Measurements from ENCODE around the gene RAC3. TPM values are rescaled to one million over a fixed set of nuclear protein-coding genes. Genes with fewer than 3 reads are reported as not detected.

RAC3 gene
- total RNA-seq, 1 donor: 0.63 TPM

DNA sequence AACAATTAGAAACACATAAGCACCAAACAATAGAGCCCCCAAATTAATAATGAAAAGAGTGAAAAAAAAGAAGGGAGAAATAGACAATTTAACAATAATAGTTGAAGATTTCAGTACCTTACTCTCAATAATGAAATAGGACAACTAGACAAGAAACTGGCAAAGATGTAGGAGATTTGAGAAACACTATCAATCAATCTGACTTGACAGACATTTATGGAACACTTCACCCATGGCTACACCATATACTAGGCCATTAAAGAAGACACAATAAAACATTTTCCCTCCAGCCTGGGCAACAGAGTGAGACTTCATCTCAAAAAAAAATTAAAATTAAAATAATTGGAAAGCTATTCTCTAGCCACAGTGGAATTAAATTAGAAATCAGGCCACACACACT, 39.1 kb downstream of the RAC3 start:
- Histone ChIP-seq H3K9me3 (ENCODE audit: low read depth, low read length) (no peaks in the 10 kb centered on the region), H3K4me3 (ENCODE audit: low read length) (no peak overlapping the region), H3K4me1 (ENCODE audit: insufficient read depth, low read length) (peaks cover 8% of the 10 kb centered on the region), H3K27me3 (ENCODE audit: insufficient read depth, low read length) (no peaks in the 10 kb centered on the region)

DNA sequence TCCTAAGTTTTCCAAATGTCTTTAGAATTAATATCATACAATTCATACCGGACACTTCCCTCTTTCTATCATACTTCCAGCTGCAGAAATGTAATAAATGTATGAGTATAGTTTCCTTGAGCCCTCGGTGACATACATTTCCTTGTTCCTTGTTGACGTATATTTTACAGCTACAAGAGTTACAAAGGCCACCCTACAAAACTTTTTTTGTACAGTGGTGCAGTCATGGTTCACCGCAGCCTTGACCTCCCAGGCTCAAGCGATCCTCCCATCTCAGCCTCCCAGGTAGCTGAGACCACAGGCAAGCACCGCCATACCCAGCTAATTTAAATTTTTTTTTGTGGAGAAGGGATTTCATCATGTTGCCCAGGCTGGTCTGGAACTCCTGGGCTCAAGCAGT, 41.3 kb downstream of the RAC3 start:
- Histone ChIP-seq H3K9me3 (ENCODE audit: low read depth, low read length) (no peaks in the 10 kb centered on the region), H3K27me3 (ENCODE audit: insufficient read depth, low read length) (no peaks in the 10 kb centered on the region), H3K4me1 (ENCODE audit: insufficient read depth, low read length) (no peaks in the 10 kb centered on the region), H3K4me3 (ENCODE audit: low read length) (no peak overlapping the region)

DNA sequence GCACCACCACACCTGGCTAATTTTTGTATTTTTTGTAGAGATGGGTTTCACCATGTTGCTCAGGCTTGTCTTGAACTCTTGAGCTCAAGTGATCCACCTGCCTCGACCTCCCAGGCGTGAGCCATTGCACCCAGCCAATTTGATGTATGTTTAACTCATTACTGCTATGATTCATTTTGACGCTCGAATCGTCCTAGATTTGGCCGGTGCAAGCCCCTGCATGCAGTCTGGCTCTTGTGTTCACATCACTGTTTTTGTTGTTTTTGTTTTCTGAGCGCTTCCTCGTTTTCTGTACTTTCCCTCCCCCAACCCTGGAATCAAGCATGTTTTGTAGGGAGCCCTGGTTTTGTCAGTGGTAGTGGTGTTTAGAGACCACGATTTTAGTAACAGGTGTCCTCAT, 42.0 kb downstream of the RAC3 start:
- no peaks in the 10 kb centered on the region for H3K4me1 ChIP-seq (ENCODE audit: insufficient read depth, low read length)
- no peaks in the 10 kb centered on the region for H3K9me3 ChIP-seq (ENCODE audit: low read depth, low read length)
- no peak overlapping the region for H3K4me3 ChIP-seq (ENCODE audit: low read length)
- no peaks in the 10 kb centered on the region for H3K27me3 ChIP-seq (ENCODE audit: insufficient read depth, low read length)

DNA sequence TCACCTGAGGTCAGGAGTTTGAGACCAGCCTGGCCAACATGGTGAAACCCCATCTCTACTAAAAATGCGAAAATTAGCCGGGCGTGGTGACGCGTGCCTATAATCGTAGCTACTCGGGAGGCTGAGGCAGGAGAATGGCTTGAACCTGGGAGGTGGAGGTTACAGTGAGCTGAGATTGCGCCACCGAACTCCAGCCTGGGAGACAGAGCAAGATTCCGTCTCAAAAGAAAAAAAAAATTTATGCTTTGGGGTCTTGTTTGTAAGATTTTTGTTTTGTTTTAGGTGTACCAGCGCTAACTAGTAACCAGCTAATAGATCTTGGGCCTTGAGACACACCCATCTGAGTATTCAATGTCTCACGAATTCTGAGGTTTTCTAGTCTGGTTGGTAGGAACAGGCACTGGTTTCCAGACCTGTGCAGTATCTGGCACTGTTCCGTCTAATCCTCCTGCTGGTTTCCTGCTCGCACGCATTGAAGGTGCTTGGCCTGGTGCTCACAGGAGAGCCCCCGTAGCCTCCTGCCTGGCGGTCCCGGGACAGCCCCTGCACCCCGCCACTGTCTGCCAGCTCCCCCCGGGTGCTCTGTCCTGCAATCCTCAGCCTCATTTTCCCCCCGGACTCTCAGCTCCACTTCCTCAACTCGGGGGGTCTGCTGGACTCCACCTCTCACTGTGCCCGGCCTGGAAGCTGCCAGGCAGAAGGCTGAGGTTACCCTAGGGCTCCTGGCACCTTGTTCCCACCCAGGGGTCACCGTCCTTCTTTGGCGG, 44.7 kb downstream of the RAC3 start:
- Histone ChIP-seq H3K9me3 (ENCODE audit: low read depth, low read length) (no peaks in the 10 kb centered on the region), H3K4me3 (ENCODE audit: low read length) (no peak overlapping the region), H3K4me1 (ENCODE audit: insufficient read depth, low read length) (no peaks in the 10 kb centered on the region), H3K27me3 (ENCODE audit: insufficient read depth, low read length) (no peaks in the 10 kb centered on the region)

DNA sequence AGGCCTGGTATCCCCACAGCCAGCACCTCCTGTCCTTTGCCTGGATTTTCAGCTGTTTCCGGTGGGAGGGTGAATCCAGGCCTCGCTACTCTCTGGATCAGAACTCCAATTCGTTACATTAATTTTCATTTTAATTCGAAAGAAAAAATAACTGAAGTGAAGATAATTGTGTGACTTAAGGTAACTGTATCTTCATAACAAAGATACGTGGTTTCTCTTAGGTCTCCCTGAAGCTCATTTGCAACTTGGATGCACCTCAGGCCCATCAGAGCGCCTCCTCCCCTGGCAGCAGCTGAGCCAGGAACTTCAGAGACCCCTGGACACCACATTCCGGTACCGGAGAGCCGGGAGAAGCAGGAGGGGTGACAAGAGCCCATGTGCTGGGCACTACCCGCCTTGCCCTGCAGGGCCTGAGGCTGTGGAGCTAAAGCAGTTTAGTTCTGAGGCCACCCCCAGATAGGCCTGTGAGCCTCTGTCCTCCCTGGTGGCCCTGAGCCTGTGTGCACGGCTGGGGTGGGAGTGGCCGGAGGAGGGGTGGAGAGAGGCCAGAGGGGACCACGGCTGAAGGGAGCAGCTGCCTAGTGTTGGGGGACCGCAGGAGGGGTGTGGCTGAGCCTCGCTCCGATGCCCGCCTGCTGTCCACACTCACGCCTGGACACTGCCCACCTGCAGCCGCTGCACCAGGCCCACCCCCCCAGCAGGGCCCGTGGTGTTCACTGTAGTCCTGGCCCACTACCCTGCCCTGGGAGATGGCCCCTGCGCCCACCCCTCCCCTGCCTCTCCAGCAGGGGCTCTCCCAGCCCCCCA, 45.5 kb downstream of the RAC3 start:
- no peaks in the 10 kb centered on the region for H3K9me3 ChIP-seq (ENCODE audit: low read depth, low read length)
- H3K4me1 ChIP-seq (ENCODE audit: insufficient read depth, low read length): no peaks in the 10 kb centered on the region
- no peaks in the 10 kb centered on the region for H3K27me3 ChIP-seq (ENCODE audit: insufficient read depth, low read length)
- no peak overlapping the region for H3K4me3 ChIP-seq (ENCODE audit: low read length)

DNA sequence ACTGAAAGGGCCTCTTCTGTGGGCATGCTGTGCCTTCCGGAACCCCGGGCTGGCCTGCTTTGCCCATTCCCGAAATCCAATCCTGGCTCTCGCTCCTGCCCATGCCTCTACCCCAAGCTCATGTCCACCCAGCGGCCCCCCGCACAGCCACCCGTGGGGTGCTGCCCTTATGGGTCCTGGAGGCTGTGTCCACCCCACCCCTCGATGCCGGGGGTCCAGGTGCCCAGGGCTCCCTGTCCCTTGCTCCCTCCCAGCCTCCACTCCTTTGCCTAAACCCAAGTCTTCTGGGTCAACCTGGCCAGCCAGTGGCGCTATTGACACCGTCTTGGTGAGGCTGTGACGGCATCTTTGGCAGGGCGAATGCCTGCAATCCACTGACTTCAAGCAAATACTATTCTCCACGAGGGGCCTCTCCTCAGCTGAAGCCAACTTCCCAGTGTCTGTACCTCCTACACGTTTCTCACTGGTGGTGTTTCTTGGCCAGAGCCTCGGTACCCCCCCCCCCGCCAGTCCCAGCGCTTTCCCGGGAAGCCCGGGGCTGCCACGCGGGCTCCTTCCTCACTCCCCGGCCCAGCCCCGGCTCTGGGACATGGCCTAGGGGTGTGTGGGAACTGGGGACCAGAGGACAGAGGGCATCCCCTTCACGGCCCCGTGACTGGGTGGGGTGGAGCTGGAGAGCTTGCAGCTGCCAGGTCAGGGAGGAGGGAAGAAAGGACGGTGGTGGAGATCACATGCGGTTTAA, 46.3 kb downstream of the RAC3 start:
- Histone ChIP-seq H3K27me3 (ENCODE audit: insufficient read depth, low read length) (no peaks in the 10 kb centered on the region), H3K4me3 (ENCODE audit: low read length) (no peak overlapping the region), H3K4me1 (ENCODE audit: insufficient read depth, low read length) (no peaks in the 10 kb centered on the region), H3K9me3 (ENCODE audit: low read depth, low read length) (no peaks in the 10 kb centered on the region)

DNA sequence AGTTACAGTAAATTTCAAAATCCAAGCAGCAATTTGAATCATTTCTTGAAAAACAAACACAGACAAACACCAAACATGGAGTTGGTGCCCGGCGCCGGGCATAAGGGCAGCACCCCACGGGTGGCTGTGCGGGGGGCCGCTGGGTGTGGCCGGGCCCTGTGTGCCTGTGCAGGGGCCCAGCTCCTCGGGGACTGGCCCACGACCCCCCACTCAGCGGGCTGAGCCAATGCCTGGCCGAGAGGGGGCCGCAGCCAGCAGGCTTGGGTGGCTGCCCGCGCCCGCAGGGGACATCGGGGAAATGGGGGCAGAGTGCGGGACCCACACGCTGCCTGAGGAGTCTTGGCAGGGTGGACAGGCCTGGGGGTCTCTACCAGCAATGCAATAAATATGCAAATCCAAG, 47.0 kb downstream of the RAC3 start:
- no peak overlapping the region for H3K4me3 ChIP-seq (ENCODE audit: low read length)
- no peaks in the 10 kb centered on the region for H3K9me3 ChIP-seq (ENCODE audit: low read depth, low read length)
- H3K4me1 ChIP-seq (ENCODE audit: insufficient read depth, low read length): no peaks in the 10 kb centered on the region
- H3K27me3 ChIP-seq (ENCODE audit: insufficient read depth, low read length): no peaks in the 10 kb centered on the region

DNA sequence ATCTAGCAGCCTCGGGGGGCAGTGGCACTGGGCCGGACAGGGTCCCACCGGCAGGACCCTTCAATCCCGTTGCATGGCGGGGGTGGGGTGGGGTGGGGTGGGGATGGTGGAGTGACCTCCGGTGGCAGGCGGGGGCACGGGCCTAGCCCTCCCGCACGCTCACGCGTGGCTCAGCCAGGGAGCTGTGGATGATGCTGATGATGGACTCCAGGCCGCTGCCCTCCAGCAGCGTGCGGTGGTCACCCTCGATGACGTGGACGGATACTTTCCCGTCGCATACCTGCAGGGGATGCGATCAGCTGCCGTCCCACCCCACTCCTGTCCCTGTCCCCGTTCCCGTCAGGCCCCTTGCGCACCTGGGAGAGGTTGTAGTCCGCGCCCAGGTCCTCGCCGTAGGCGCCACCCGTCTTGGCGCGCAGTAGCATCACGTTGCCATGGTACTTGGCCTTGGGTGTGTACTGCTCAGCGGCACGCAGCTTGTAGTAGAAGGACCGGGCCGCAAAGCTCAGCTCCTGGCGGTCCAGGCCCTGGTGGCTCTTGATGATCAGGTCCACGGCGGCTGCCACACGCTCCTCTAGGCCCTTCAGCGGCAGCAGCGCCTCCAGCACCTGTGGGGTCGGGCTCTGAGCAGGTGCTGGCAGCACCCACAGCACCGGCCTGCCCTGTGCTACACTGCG, 47.7 kb downstream of the RAC3 start:
- Histone ChIP-seq H3K4me3 (ENCODE audit: low read length) (no peak overlapping the region), H3K27me3 (ENCODE audit: insufficient read depth, low read length) (no peaks in the 10 kb centered on the region), H3K4me1 (ENCODE audit: insufficient read depth, low read length) (no peaks in the 10 kb centered on the region), H3K9me3 (ENCODE audit: low read depth, low read length) (no peaks in the 10 kb centered on the region)

DNA sequence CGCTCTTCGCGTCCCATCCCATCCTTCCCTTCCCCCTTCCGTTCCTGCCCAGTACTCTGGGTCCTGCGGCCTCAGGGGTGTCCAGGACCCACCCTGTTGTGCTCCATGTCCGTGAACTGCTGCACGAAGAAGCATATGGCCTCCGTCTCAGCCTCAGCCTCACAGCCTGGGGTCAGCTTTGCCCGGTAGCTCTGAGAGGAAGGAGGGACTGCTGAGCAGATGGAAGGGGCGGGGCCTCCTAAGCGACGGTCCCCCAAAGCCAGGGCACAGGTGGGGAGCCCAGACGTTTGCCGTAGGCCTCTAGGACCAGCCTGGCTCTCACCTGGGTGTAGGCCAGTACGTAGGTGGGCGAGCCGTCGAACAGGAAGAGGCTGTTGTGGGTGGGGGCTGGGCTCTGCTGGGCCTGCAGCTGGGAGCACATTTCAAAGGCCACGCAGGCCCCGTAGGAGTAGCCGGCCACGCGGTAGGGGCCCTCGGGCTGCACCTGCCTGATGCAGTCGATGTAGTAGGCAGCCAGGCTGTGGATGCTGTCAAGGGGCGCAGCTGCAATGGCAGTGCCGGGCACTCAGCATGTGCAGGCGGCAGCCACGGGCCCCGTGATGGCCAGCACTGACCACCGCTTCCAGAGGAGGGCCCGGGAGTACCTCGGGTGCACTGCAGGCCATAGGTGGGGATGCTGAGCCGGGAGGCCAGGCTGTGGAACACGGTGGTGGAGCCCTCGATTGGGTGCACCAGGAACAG, 48.7 kb downstream of the RAC3 start:
- Histone ChIP-seq H3K9me3 (ENCODE audit: low read depth, low read length) (no peaks in the 10 kb centered on the region), H3K27me3 (ENCODE audit: insufficient read depth, low read length) (no peaks in the 10 kb centered on the region), H3K4me3 (ENCODE audit: low read length) (no peak overlapping the region), H3K4me1 (ENCODE audit: insufficient read depth, low read length) (no peaks in the 10 kb centered on the region)

DNA sequence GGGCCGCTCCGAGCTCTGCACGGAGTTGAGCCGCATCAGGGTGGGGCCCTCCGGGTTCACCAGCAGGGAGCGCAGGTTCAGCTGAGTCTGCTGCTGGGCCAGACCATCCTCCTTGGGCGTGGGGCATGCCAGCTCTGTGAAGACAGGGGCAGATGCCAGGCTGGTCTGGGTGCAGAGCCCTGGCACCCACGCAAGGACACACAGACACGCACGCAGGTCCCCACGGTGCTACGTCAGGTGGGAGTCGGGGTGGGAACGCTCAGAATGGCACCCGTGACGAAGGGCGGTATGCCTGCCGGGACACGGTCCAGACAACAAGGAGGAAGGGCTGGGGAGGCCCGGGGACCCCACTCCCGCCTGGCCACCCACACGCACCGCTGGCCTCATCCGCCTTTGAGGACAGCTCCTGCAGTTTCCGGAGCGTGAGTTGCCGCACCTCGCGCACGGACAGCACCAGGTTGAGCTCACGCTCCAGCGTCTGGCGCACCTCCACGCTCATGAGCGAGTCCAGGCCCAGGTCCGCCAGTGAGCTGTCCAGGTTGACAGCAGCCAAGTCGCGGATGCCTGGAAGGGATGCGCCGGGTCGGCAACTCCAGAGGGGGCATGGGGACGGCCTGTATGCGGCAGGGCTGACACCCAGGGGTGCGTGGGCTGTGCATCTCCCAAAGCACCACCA, 49.4 kb downstream of the RAC3 start:
- Histone ChIP-seq H3K9me3 (ENCODE audit: low read depth, low read length) (no peaks in the 10 kb centered on the region), H3K4me1 (ENCODE audit: insufficient read depth, low read length) (no peaks in the 10 kb centered on the region), H3K4me3 (ENCODE audit: low read length) (no peak overlapping the region), H3K27me3 (ENCODE audit: insufficient read depth, low read length) (no peaks in the 10 kb centered on the region)

DNA sequence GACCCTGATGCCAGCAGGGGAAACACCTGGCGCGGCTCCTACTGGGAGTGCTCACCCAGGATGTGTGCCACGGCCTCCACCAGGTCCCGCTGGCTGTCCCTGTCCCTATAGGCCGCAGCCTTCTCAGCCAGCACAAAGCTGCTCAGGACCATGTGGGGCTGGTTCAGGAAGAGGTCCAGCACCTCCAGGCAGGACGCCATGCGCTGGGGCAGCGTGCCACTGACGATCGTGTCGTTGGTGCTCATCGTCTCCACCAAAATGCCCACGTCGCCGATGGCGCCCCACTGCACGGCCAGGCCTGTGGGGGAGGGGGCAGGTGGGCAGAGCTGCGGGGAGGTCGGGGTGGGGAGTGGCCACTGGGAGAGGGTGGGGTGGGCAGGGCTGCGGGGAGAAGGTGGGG, 50.1 kb downstream of the RAC3 start:
- Histone ChIP-seq H3K9me3 (ENCODE audit: low read depth, low read length) (no peaks in the 10 kb centered on the region), H3K4me1 (ENCODE audit: insufficient read depth, low read length) (no peaks in the 10 kb centered on the region), H3K4me3 (ENCODE audit: low read length) (no peak overlapping the region), H3K27me3 (ENCODE audit: insufficient read depth, low read length) (no peaks in the 10 kb centered on the region)

DNA sequence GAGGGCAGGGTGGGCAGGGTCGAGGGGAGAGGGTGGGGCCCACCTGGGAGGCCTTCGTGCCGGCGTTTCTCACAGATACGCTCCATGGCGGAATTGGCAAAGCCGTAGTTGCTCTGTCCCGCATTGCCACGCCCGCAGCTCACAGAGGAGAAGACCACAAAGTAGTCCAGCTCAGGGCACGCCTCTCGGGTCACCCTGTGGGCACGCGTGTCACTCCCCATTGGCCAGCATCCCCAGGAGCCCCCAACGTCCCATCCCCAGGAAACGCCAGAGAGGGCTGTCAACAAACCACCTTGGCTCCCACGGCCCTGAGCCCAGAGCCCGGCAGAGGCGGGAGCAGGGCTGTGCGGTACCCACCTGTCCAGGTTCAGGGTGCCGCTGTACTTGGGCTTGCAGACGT, 50.5 kb downstream of the RAC3 start:
- H3K4me3 ChIP-seq (ENCODE audit: low read length): no peak overlapping the region
- no peaks in the 10 kb centered on the region for H3K27me3 ChIP-seq (ENCODE audit: insufficient read depth, low read length)
- no peaks in the 10 kb centered on the region for H3K4me1 ChIP-seq (ENCODE audit: insufficient read depth, low read length)
- no peaks in the 10 kb centered on the region for H3K9me3 ChIP-seq (ENCODE audit: low read depth, low read length)

DNA sequence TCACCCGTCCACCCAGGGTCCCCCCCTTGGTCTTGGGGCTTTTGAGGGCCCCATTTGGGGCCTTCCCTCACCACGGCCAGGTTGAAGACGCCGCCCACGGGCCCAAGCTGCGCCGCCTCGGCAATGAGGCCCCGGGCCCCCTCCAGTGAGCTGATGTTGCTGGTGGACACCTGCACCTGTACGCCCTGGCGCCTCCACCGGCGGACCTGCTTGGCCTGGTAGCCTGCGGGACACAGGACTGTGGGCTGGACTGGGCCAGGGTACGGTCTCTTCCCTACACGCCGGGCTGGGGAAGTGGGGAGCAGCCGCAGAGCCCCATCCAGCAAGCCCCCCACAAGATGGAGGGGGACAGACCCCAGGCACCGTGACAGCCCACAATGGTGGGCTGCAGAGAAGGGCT, 51.0 kb downstream of the RAC3 start:
- Histone ChIP-seq H3K4me3 (ENCODE audit: low read length) (no peak overlapping the region), H3K9me3 (ENCODE audit: low read depth, low read length) (no peaks in the 10 kb centered on the region), H3K27me3 (ENCODE audit: insufficient read depth, low read length) (no peaks in the 10 kb centered on the region), H3K4me1 (ENCODE audit: insufficient read depth, low read length) (no peaks in the 10 kb centered on the region)

DNA sequence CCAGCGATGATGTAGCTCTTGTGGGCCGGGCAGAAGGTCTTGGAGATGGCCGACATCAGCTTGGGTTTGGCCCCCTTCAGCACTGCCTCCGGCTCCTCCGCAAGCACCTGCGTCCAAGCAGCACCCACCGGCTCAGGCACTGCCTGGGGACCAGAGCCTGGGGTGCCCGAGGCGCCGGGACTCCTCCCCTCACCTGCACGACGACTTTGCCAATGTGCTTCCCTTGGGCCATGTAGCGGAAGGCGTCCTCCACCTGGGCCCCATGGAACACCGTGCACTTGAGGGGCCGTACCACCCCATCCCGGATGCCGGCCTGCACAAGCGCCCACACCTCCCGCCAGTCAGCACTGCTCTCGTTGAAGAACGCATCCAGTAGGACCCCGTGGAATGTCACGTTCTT, 51.5 kb downstream of the RAC3 start:
- Histone ChIP-seq H3K4me3 (ENCODE audit: low read length) (no peak overlapping the region), H3K27me3 (ENCODE audit: insufficient read depth, low read length) (no peaks in the 10 kb centered on the region), H3K9me3 (ENCODE audit: low read depth, low read length) (no peaks in the 10 kb centered on the region), H3K4me1 (ENCODE audit: insufficient read depth, low read length) (no peaks in the 10 kb centered on the region)

Measured in mononuclear cell (primary cell).